Adrenal gland (tissue), 12 donors: ENCODE measurements around the gene CAMK1D. TPM values are rescaled to one million over a fixed set of nuclear protein-coding genes. Genes with fewer than 3 reads are reported as not detected.

Source experiments
- DNase-seq, 7 donors: peaks; one replicate each; pipeline ENCODE4 v3.0.0-alpha.2; 2019 to 2020
- H3K27ac ChIP-seq, 5 donors: fragments of 200-600 bp; sonication (generic) in 4 of 5; 1 replicate in 3 of 5; 2 replicates in 2 of 5; pipeline versions ENCODE4 v1.5.1 to v1.8.0; 2016 to 2020; ENCODE audit warnings: mild to moderate bottlenecking in 1 of 5
- H3K27me3 ChIP-seq: fragments of 200-600 bp; 2 replicates; pipeline ENCODE4 v1.8.0; 2021
- H3K36me3 ChIP-seq, 2 donors: fragments of 200-600 bp; replicated peaks in 1 of 2; 1 replicate in 1 of 2; 2 replicates in 1 of 2; pipeline versions ENCODE4 v1.5.1 to v1.8.0; 2018 to 2022
- H3K4me1 ChIP-seq, 2 donors: fragments of 200-600 bp; replicated peaks in 1 of 2; 1 replicate in 1 of 2; 2 replicates in 1 of 2; pipeline versions ENCODE4 v1.5.1 to v1.8.0; 2018 to 2021
- H3K4me3 ChIP-seq, 4 donors: fragments of 200-600 bp; sonication (generic) in 3 of 4; one replicate each; pipeline ENCODE4 v1.5.1; 2016 to 2018
- H3K9me3 ChIP-seq, 3 donors: fragments of 200-600 bp; sonication (generic) in 1 of 3; replicated peaks in 1 of 3; 1 replicate in 2 of 3; 2 replicates in 1 of 3; pipeline versions ENCODE4 v1.5.1 to v1.8.0; 2016 to 2021
- POLR2A ChIP-seq, 2 donors: fragments of 450-650 bp; IDR thresholded peaks; one replicate each; pipeline ENCODE4 v1.6.1; 2017; ENCODE audit warnings: antibody characterized with exemption in 2 of 2, mild to moderate bottlenecking in 2 of 2, moderate library complexity in 1 of 2
- WGBS, 4 donors: extraction: QIAGEN DNeasy Blood & Tissue Kit in 2 of 4; methylation state at CpG; one replicate each; pipeline versions ENCODE4 v1.1.5 to v1.1.7; 2013 to 2017; 5-methylcytosine and 5-hydroxymethylcytosine counted together
- intact Hi-C, 2 donors: fragments of 100-400 bp; cut with DNase I; formaldehyde crosslinking; loops; one replicate each; pipeline versions ENCODE4 v1.14.1 to v1.15.0; 2022 to 2023
- polyA plus RNA-seq, 3 donors: library from polyadenylated mRNA; stranded (reverse); fragments of 200-250 nt in 2 of 3; fragments of 350-450 nt in 1 of 3; fragmentation: Illumina TruSeq in 1 of 3; extraction: RNeasy Lipid Tissue Mini Kit (QIAGEN cat#74804) in 1 of 3; gene quantifications; one replicate each; pipeline ENCODE4 v1.2.3, GENCODE V29; 2013 to 2014
- total RNA-seq, 9 donors: library from RNA; depleted of rRNA in 4 of 9; stranded (reverse); fragments of >200 nt in 4 of 9; fragments of 120-200 nt in 1 of 9; fragmentation: NEBNext Ultra II Directional in 1 of 9; extraction: Animal tissue kit (Norgen Biotek cat#: 25700) in 1 of 9; gene quantifications; one replicate each; pipeline versions ENCODE4 v1.1.0 to v1.2.4, GENCODE V29; 2013 to 2023
- TF ChIP-seq, protein P1 (sequence below), 6 experiments: fragments of 450-650 bp in 4 of 6; fragments of 200-600 bp in 2 of 6; sonication (generic) in 1 of 6; IDR thresholded peaks; 1 replicate in 5 of 6; 2 replicates in 1 of 6; pipeline versions ENCODE4 v1.5.1 to v1.8.0; 2016 to 2021; ENCODE audit warnings: antibody characterized with exemption in 6 of 6, mild to moderate bottlenecking in 2 of 6, moderate library complexity in 1 of 6
- donor health status: healthy with polysubstance abuse.
- donor health status: Bipolar disorder and iron deficiency.
- donor health status: DM: yes; HTN: yes; CAD: no.
- donor health status: DM: no; HTN: no; CAD: no.
- donor health status: DM: no; HTN: no; CAD: no.
- donor health status: DM: yes; HTN: yes; CAD: no.

Gene CAMK1D
- total and polyA plus RNA-seq, 12 donors = 2.3 to 9.4 (median 6.5) TPM

- Histone ChIP-seq H3K4me3 (no peak overlapping the region), H3K27me3 (no peaks in the 10 kb centered on the region), H3K27ac (no peak overlapping the region), H3K36me3 (no peaks in the 10 kb centered on the region), H3K9me3 (no peaks in the 10 kb centered on the region), H3K4me1 (no peaks in the 10 kb centered on the region)
- 76 to 83% (median 79%) methylated on average over 9 of the region's 9 CpGs for WGBS, 4 donors
- DNase-seq = peak in 1 of 7 donors; percentile 14
- TF ChIP-seq, protein P1, sequence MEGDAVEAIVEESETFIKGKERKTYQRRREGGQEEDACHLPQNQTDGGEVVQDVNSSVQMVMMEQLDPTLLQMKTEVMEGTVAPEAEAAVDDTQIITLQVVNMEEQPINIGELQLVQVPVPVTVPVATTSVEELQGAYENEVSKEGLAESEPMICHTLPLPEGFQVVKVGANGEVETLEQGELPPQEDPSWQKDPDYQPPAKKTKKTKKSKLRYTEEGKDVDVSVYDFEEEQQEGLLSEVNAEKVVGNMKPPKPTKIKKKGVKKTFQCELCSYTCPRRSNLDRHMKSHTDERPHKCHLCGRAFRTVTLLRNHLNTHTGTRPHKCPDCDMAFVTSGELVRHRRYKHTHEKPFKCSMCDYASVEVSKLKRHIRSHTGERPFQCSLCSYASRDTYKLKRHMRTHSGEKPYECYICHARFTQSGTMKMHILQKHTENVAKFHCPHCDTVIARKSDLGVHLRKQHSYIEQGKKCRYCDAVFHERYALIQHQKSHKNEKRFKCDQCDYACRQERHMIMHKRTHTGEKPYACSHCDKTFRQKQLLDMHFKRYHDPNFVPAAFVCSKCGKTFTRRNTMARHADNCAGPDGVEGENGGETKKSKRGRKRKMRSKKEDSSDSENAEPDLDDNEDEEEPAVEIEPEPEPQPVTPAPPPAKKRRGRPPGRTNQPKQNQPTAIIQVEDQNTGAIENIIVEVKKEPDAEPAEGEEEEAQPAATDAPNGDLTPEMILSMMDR (IDR thresholded peaks at IDR 0.05) = no peak
- TF ChIP-seq POLR2A (IDR thresholded peaks at IDR 0.05) = no peak
- intact Hi-C loops = no loop called here
Measured at GRCh38 chr10:12697764-12698163, 348.4 kb downstream of the CAMK1D start.

DNA sequence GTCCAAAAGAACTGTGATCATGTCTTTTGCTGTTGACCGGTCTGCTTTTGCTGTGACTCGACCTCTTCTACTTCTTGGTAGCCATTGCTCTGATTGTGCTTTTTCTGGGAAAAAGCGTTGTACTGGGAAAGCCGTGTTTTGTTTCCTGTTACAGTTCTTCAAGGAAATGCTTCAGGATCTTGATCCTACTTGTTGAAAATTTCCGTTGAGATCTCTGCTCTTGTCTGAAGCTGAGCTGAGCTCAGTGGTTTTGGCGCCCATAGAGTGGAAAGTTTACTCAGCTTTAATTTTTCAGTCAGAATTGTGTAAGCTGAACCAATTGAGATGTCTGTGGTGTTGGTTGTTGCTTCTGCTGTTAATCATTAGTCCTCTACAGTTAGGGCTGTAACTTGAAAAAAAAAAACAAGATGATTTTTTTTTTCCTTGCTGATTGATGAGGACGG lies 349.9 kb downstream of the CAMK1D start:
- intact Hi-C loops = no loop called here
- H3K4me3 ChIP-seq = no peak overlapping the region
- WGBS, 4 donors = 69 to 84% (median 78%) methylated on average over 7 of the region's 7 CpGs
- DNase-seq = no peak
- H3K9me3 ChIP-seq = no peaks in the 10 kb centered on the region
- no peaks in the 10 kb centered on the region for H3K27me3 ChIP-seq
- TF ChIP-seq, protein P1 (IDR thresholded peaks at IDR 0.05) = no peak
- no peak for TF ChIP-seq POLR2A (IDR thresholded peaks at IDR 0.05)
- H3K4me1 ChIP-seq = no peaks in the 10 kb centered on the region
- H3K36me3 ChIP-seq = no peaks in the 10 kb centered on the region
- peak overlapping the region in 2 of 5 donors; percentile 23 to 76 for H3K27ac ChIP-seq

DNA sequence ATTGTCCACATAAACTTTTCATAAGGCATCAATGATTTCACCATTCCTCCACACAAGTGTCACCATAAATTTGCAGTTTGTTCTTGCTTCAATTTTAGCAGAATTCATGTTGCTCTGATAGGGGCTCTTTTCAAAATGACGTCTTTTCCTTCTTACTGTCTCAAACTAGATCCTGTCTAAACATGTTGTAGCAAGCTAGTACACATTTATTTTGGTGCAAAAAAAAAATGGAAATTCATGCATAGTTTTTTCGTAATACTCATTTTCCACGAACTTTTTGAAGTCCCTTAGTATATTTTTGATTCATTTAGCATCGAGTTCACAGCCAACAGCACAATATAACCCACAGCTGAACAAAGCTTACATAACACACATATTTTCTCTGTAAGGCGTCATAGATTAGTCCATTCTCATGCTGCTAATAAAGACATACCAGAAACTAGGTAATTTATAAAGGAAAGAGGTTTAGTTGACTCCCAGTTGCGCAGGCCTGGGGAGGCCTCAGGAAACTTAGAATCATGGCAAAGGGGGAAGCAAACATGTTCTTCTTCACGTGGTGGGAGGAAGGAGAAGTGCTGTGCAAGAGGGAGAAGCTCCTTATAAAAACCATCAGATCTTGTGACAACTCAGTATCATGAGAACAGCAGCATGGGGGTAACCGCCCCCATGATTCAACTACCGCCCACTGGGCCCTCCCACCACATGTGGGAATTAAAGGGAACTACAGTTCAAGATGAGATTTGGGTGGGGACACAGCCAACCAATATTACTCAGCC lies 350.6 kb downstream of the CAMK1D start:
- no peaks in the 10 kb centered on the region for H3K9me3 ChIP-seq
- TF ChIP-seq, protein P1 (IDR thresholded peaks at IDR 0.05) = no peak
- TF ChIP-seq POLR2A (IDR thresholded peaks at IDR 0.05) = no peak
- no peaks in the 10 kb centered on the region for H3K36me3 ChIP-seq
- no peaks in the 10 kb centered on the region for H3K4me1 ChIP-seq
- H3K27ac ChIP-seq = no peak overlapping the region
- intact Hi-C loops = no loop called here
- no peak for DNase-seq
- no peak overlapping the region for H3K4me3 ChIP-seq
- 83 to 89% (median 86%) methylated on average over 9 of the region's 9 CpGs for WGBS, 4 donors
- H3K27me3 ChIP-seq = no peaks in the 10 kb centered on the region

DNA sequence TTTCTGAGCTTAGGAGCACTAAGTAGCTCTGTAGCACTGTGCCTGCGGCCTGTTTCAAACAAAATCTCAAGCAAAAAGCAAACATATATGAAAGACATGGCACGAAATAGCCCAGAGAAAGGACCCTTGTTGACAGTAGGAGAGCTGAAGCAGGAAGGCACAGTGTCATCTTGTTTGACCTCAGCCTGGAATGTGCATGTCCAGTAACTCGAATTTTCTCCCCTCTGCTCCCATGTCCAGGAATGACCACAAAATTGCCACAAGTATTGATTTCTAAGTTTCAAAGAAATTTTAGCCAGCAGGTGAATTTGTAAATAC lies 351.2 kb downstream of the CAMK1D start:
- no peak overlapping the region for H3K27ac ChIP-seq
- DNase-seq = no peak
- H3K36me3 ChIP-seq = no peaks in the 10 kb centered on the region
- no peaks in the 10 kb centered on the region for H3K27me3 ChIP-seq
- intact Hi-C loops = no loop called here
- H3K4me1 ChIP-seq = no peaks in the 10 kb centered on the region
- no peak for TF ChIP-seq POLR2A (IDR thresholded peaks at IDR 0.05)
- TF ChIP-seq, protein P1 (IDR thresholded peaks at IDR 0.05) = no peak
- WGBS, 4 donors = 75 to 92% (median 88%) methylated on average over 3 of the region's 3 CpGs
- H3K4me3 ChIP-seq = no peak overlapping the region
- no peaks in the 10 kb centered on the region for H3K9me3 ChIP-seq
